Activated CD4-positive, alpha-beta T cell treated with anti-CD3 and anti-CD28 coated beads, Interleukin-2, amount 10 ng/mL, durations not matched to agents 7 days and 5 days (primary cell): Measurements from ENCODE around the gene FIGLA. TPM values are rescaled to one million over a fixed set of nuclear protein-coding genes. Genes with fewer than 3 reads are reported as not detected.

Source experiments
- CTCF ChIA-PET: fragments of 350-600 bp; sonication (Branson Sonifier 250); formaldehyde crosslinking; loops from one replicate; lab custom pipeline; 2021; ENCODE audit warnings: antibody characterized with exemption; lab: Charles Lee
- POLR2A ChIA-PET: fragments of 350-600 bp; sonication (Branson Sonifier 250); formaldehyde crosslinking; loops from one replicate; lab custom pipeline; 2021; ENCODE audit warnings: antibody characterized with exemption; lab: Charles Lee
- DNase-seq: peaks from one replicate; pipeline ENCODE4 v3.0.0-alpha.2; 2020
- H3K27ac Mint-ChIP-seq: one replicate; pipeline ENCODE4 v1.8.0; 2021; ENCODE audit warnings: mild to moderate bottlenecking, moderate library complexity, mixed read lengths
- H3K27me3 Mint-ChIP-seq: one replicate; pipeline ENCODE4 v1.8.0; 2021; ENCODE audit warnings: mixed read lengths
- H3K36me3 Mint-ChIP-seq: one replicate; pipeline ENCODE4 v1.8.0; 2021; ENCODE audit warnings: low read depth, mixed read lengths
- H3K4me1 Mint-ChIP-seq: one replicate; pipeline ENCODE4 v1.8.0; 2021; ENCODE audit warnings: mixed read lengths
- H3K4me3 Mint-ChIP-seq: one replicate; pipeline ENCODE4 v1.8.0; 2021; ENCODE audit warnings: mild to moderate bottlenecking, moderate library complexity, mixed read lengths
- H3K9me3 Mint-ChIP-seq: one replicate; pipeline ENCODE4 v1.8.0; 2021; ENCODE audit warnings: mixed read lengths
- total RNA-seq, 2 experiments: library from RNA; stranded (reverse); gene quantifications; one replicate each; pipeline ENCODE4 v1.2.3, GENCODE V29; 2021

The FIGLA gene
- total RNA-seq, 2 experiments from 2014 or later, result not detected

GRCh38 chr2:70779491-70779890 lies 11.0 kb downstream of the FIGLA start:
- H3K27ac Mint-ChIP-seq, result no peak overlapping the region
- H3K9me3 Mint-ChIP-seq, result no peaks in the 10 kb centered on the region
- H3K4me1 Mint-ChIP-seq, result no peaks in the 10 kb centered on the region
- DNase-seq, result no peak
- ChIA-PET POLR2A (no interaction called here), CTCF (interaction anchor here (0.6 to 1.4 kb wide), 2 partner anchors 33 to 93 kb away, joined by 3 to 4 read pairs; no protein-coding TSS in a partner anchor)
- H3K36me3 Mint-ChIP-seq, result no peaks in the 10 kb centered on the region
- H3K4me3 Mint-ChIP-seq, result no peak overlapping the region
- peaks cover 41% of the 10 kb centered on the region for H3K27me3 Mint-ChIP-seq

DNA sequence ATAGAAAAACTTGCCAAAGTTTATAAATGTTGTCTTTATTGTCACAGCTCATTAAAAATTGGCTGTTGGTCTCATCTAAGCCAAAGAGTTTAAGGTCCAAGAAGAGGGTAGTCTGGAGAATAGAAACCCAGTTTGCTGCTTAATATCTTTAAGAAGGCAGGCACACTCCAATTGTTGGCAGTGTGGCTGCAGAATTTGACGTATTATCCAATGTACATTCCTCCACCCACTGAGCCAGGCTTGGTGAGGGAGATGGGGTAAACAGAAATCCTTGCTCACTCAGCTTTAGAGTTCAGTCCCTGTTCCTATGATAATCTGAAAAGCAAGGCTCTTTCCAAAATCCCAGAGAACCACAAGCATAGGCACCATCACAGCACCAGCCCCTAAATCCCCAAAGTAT lies 11.8 kb downstream of the FIGLA start:
- DNase-seq, result no peak
- ChIA-PET CTCF (interaction anchor here (1.4 kb wide), 1 partner anchor 92 kb away, joined by 3 read pairs; no protein-coding TSS in a partner anchor), POLR2A (no interaction called here)
- Mint-ChIP-seq H3K36me3 (no peaks in the 10 kb centered on the region), H3K4me3 (no peak overlapping the region), H3K9me3 (no peaks in the 10 kb centered on the region), H3K4me1 (no peaks in the 10 kb centered on the region), H3K27me3 (peaks cover 48% of the 10 kb centered on the region), H3K27ac (no peak overlapping the region)

DNA sequence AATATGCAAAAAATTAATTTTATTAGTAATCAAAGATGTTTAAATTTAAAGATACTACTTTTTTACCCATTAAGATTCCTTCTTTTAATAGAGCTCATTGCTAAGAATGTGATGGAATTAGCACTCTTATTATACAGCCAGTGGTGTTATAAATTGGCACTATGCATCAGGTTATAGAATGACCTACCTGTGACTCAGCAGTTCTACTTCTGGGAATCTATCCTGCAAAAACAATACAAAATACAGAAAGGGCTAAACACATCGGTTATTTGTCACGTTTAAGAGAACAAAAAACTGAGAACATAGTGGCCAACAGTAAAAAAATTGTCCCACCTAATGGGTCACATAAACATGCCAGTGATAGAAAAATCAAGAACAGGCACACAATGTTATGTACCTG lies 13.0 kb downstream of the FIGLA start:
- no peaks in the 10 kb centered on the region for H3K4me1 Mint-ChIP-seq

GRCh38 chr2:70776266-70776665 lies 14.2 kb downstream of the FIGLA start:
- ChIA-PET POLR2A (no interaction called here), CTCF (interaction anchor here (1.4 to 1.5 kb wide), 2 partner anchors 21 to 172 kb away, joined by 4 read pairs; no protein-coding TSS in a partner anchor)
- Mint-ChIP-seq H3K4me1 (no peaks in the 10 kb centered on the region), H3K27ac (no peak overlapping the region), H3K36me3 (no peaks in the 10 kb centered on the region), H3K9me3 (no peaks in the 10 kb centered on the region), H3K27me3 (peaks cover 58% of the 10 kb centered on the region), H3K4me3 (no peak overlapping the region)
- no peak for DNase-seq

More for the DNA sequence above, 13.0 kb downstream of the FIGLA start:
- peaks cover 58% of the 10 kb centered on the region for H3K27me3 Mint-ChIP-seq
- H3K4me3 Mint-ChIP-seq, result no peak overlapping the region
- CTCF ChIA-PET, result interaction anchor here (1.4 to 1.5 kb wide), 2 partner anchors 19 to 171 kb away, joined by 4 read pairs; no protein-coding TSS in a partner anchor
- POLR2A ChIA-PET, result no interaction called here
- no peaks in the 10 kb centered on the region for H3K36me3 Mint-ChIP-seq
- H3K9me3 Mint-ChIP-seq, result no peaks in the 10 kb centered on the region
- no peak for DNase-seq
- no peak overlapping the region for H3K27ac Mint-ChIP-seq

DNA sequence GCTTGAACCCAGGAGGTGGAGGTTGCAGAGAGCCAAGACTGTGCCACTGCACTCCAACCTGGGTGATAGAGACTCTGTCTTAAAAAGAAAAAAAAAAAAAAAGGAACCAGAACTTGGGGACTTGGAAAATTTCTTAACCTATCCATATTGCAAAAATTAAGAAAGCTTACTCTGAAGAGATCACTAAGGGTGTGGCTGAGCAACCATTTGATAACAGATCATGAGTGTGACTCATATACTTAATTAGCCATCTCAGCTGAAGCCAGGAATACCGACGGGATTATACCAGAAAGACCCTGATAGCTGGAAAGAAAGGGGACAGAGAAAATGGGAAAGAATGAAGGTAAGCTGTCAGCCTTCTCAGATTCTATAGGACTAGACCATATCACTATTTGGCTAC lies 15.3 kb downstream of the FIGLA start:
- POLR2A ChIA-PET, result interaction anchor here (0.6 kb wide), 2 partner anchors 89 to 91 kb away, joined by 3 to 4 read pairs; no protein-coding TSS in a partner anchor

DNA sequence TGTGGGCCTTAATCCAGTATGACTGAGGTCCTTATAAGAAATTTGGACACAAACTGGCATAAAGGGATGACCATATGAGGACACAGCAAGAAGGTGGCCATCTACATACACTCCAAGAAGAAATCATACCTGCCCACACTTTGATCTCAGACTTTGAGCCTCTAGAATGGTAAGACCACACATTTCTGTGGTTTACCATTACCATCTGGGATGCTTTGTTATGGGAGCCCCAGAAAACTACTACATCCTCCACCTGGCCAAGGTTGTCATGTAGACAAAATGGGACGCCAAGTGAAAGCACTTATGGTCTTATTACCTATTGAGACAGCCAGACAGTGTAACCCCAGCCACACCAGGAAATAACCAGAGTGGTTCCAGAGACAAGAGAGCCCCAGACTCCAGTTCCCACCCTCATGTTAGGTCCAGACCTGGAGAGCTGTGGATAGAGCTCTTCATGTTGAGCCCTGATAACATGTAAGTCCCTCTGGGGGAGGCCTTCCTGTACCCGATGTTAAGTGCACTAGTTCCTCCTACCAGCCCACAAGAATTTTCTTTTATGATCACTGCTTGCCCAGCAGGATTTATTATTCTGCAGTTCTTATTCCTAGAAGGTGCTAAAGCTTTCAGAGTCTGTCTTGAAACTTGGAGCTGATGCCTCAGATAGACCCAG lies 17.8 kb downstream of the FIGLA start:
- no peak overlapping the region for H3K4me3 Mint-ChIP-seq
- H3K4me1 Mint-ChIP-seq, result peaks cover 12% of the 10 kb centered on the region
- POLR2A ChIA-PET, result no interaction called here
- CTCF ChIA-PET, result interaction anchor here (0.6 to 1.4 kb wide), 3 partner anchors 21 to 878 kb away, joined by 3 read pairs; no protein-coding TSS in a partner anchor
- DNase-seq, result no peak
- no peaks in the 10 kb centered on the region for H3K36me3 Mint-ChIP-seq
- H3K27ac Mint-ChIP-seq, result no peak overlapping the region
- H3K27me3 Mint-ChIP-seq, result peaks cover 54% of the 10 kb centered on the region
- H3K9me3 Mint-ChIP-seq, result no peaks in the 10 kb centered on the region

More for the DNA sequence above, 15.3 kb downstream of the FIGLA start:
- peaks cover 51% of the 10 kb centered on the region for H3K27me3 Mint-ChIP-seq
- no peaks in the 10 kb centered on the region for H3K9me3 Mint-ChIP-seq
- H3K4me1 Mint-ChIP-seq, result no peaks in the 10 kb centered on the region
- CTCF ChIA-PET, result interaction anchor here (0.7 kb wide), 1 partner anchor 136 kb away, joined by 3 read pairs; no protein-coding TSS in a partner anchor
- no peak for DNase-seq
- H3K4me3 Mint-ChIP-seq, result no peak overlapping the region
- H3K27ac Mint-ChIP-seq, result no peak overlapping the region
- no peaks in the 10 kb centered on the region for H3K36me3 Mint-ChIP-seq

DNA sequence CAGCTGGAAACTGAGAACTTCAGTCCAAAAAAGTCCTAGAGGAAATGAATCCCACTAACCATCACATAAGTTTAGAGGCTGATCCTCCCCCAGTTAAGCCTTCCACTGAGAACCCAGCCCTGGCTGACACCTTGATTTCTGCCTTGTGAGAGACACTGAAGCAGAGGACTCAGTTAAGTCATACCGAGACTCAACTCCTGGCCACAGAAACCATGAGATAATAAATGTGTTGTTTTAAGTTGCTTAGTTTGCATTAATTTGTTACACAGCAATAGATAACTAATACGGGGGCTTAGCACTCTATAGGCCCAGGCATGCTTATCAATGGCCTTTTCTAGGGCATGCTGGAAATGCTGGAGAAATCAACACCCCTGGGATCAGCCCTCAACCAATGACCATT lies 19.0 kb downstream of the FIGLA start:
- Mint-ChIP-seq H3K9me3 (no peaks in the 10 kb centered on the region), H3K4me1 (peaks cover 18% of the 10 kb centered on the region), H3K27ac (no peak overlapping the region), H3K27me3 (peaks cover 55% of the 10 kb centered on the region), H3K4me3 (no peak overlapping the region), H3K36me3 (no peaks in the 10 kb centered on the region)
- CTCF ChIA-PET, result no interaction called here
- no peak for DNase-seq
- POLR2A ChIA-PET, result no interaction called here

DNA sequence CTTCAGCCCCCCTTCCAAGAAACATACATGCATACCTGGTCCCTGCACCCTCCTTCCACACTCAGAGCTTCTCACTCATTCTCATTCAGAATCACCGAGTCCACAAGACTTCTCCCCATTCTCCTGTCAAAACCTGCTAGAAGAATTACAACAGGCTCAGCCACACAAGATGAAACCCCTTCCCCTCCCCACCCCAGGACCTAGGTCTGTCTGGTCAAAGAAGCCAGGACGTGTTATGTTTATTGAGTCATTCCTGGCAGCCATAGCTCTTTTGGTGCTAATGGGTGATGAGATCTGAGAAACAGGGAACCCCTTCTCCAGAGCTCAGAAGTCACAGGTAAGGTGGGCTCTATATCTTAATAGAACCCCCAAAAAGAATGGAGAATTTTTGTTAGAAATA lies 21.0 kb downstream of the FIGLA start:
- Mint-ChIP-seq H3K36me3 (no peaks in the 10 kb centered on the region), H3K27ac (no peak overlapping the region), H3K4me1 (peaks cover 23% of the 10 kb centered on the region), H3K27me3 (peaks cover 50% of the 10 kb centered on the region), H3K4me3 (no peak overlapping the region), H3K9me3 (no peaks in the 10 kb centered on the region)
- CTCF ChIA-PET, result interaction anchor here (1.6 to 1.7 kb wide), 2 partner anchors 10 to 28 kb away, joined by 3 to 5 read pairs; no protein-coding TSS in a partner anchor
- no peak for DNase-seq
- POLR2A ChIA-PET, result no interaction called here

GRCh38 chr2:70768590-70769085 lies 21.8 kb downstream of the FIGLA start:
- CTCF ChIA-PET, result interaction anchor here (0.9 to 1.7 kb wide), 8 partner anchors 9 to 180 kb away, joined by 3 to 7 read pairs (median 3); no protein-coding TSS in a partner anchor
- Mint-ChIP-seq H3K9me3 (no peaks in the 10 kb centered on the region), H3K4me3 (peak overlapping the region; percentile 50)

DNA sequence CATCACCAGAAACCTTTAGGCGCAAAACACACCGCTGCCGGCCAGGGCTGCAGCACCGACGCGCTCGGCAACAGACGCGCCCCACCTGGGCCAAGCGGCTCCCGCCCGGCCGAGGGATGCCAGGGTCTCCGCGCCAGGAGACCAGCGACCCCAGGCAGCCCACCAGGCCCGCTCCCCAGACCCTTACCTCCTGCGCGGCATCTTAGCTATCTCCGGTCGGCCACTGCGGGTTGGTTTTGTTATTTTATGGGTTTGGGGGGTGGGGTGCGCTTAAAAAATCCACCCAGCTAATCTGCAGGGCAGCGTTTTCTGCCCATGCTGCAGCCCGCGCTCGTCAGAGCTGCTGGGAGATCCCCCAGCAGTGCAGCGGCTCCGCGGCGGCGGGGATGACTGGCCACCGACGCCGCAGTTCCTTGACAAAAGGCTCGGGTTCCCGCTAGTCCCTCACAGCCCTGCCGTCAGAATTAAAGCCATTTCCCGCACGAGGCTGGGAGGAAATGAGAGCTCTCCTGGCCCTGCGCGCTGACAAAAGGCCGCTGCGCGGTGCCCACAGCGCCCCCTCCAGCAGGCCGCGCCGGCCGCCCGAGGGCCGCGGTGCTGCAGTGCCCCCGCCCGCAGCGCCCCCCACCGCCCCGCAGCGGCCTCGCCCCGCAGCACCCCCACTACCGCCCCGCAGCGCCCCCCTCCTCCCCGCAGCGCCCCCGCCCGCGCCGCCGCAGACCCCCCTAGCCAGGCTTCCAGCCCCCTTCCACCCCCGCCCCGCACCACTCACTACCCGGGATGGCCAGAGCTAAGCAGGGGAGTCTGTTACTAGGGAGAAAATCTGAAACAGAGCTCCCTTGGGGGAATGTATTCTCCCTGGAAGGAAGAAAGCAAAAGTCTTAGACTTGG lies 22.5 kb downstream of the FIGLA start, which contains the start of gene ADD2:
ADD2 (minus strand) TSS at position 502 of the 891 bp plus-strand sequence. CDS start 61,792 bp downstream, outside the sequence.
- POLR2A ChIA-PET, result interaction anchor here (0.7 kb wide), 1 partner anchor 79 kb away, joined by 3 read pairs; no protein-coding TSS in a partner anchor
- peak; percentile 48 for DNase-seq
- Mint-ChIP-seq H3K36me3 (no peaks in the 10 kb centered on the region), H3K27ac (peak within 1 kb of the TSS; percentile 81), H3K9me3 (no peaks in the 10 kb centered on the region), H3K4me1 (peaks cover 23% of the 10 kb centered on the region), H3K27me3 (peaks cover 35% of the 10 kb centered on the region), H3K4me3 (peak within 1 kb of the TSS; percentile 80)
- CTCF ChIA-PET, result interaction anchor here (0.7 to 1.7 kb wide), 9 partner anchors 9 to 181 kb away, joined by 3 to 7 read pairs (median 3); no protein-coding TSS in a partner anchor

More at GRCh38 chr2:70768590-70769085, 21.8 kb downstream of the FIGLA start:
- Mint-ChIP-seq H3K36me3 (no peaks in the 10 kb centered on the region), H3K27me3 (peaks cover 42% of the 10 kb centered on the region), H3K4me1 (peaks cover 23% of the 10 kb centered on the region), H3K27ac (no peak overlapping the region)
- POLR2A ChIA-PET, result no interaction called here
- no peak for DNase-seq

DNA sequence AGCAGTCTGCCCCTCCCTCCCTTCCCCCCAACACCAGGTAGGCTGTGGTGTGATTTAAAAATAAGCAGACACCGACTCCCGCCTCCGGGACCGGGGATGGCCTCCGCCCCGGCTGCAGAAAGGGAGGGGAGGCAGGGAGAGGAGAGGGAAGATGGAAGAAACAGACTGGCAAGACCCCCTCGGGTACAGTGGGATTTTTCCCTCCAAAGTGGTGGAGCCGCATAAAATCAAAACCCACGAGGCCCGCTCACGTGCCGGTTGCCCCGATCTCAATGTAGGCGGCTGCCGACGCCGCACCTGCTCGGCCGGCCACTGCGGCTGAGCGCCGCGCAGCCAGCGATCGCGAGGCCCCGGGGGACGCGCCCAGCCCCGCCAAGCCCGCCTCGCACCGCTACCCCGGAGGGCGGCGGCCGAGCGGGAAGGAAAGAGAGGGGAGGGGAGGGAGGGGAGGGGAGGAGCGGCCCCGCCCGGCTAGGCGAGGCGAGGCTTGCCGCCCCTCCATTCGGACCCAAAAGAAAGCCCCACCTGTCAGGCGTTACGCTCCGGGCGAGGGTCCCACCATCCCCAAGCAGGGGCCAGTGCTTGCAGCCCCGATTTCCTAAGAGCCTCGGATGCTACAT lies 23.3 kb downstream of the FIGLA start:
- no peaks in the 10 kb centered on the region for H3K36me3 Mint-ChIP-seq
- CTCF ChIA-PET, result interaction anchor here (1.2 to 1.5 kb wide), 2 partner anchors 16 to 19 kb away, joined by 5 to 7 read pairs; no protein-coding TSS in a partner anchor
- H3K27ac Mint-ChIP-seq, result peak overlapping the region; percentile 81
- peak; percentile 24 for DNase-seq
- H3K4me1 Mint-ChIP-seq, result peaks cover 23% of the 10 kb centered on the region
- H3K4me3 Mint-ChIP-seq, result peak overlapping the region; percentile 80
- POLR2A ChIA-PET, result no interaction called here
- H3K27me3 Mint-ChIP-seq, result peaks cover 33% of the 10 kb centered on the region
- no peaks in the 10 kb centered on the region for H3K9me3 Mint-ChIP-seq
